ENCODE results near the gene KDM7A.

The KDM7A gene

GRCh38 chr7:140161047-140161446, 15.7 kb downstream of the KDM7A start:
- TF ChIP-seq SUZ12 (IDR thresholded peaks at IDR 0.05) = no peak
- TF ChIP-seq L3MBTL2 (conservative IDR thresholded peaks at IDR 0.05) = no peak
- TF ChIP-seq ARNT (IDR thresholded peaks at IDR 0.05) = no peak
- no peak for TF ChIP-seq ELF4 (IDR thresholded peaks at IDR 0.05)
- POLR2A ChIA-PET = no interaction called here
- CTCF ChIA-PET = interaction anchor here (0.7 kb wide), 1 partner anchor 791 kb away, joined by 4 read pairs; no protein-coding TSS in a partner anchor
- DNase-seq (ENCODE audit: extremely low spot score) = no peak

DNA sequence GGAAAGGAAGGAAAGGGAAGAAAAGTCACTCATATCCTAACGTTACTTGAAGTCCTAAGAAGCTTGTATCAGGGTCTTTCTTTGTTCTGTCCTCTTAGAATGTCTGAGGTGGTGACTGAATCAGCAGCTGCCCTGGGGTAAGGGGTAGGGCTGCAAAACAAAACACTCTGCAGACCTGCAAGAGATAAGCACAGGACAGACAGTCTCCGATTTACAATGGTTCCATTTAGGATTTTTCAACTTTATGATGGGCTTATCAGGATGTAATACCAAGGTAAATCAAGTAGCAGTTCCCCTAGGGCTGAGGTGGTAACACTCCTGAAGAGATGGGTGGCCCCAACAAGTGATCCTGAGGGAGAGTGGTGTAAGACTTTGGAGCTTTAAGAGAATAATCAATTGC, 16.5 kb downstream of the KDM7A start:
- POLR2A ChIA-PET = interaction anchor here (0.7 to 0.8 kb wide), 2 partner anchors 17 to 147 kb away, joined by 3 read pairs; partner anchors contain the start of gene KDM7A
- TF ChIP-seq FOXK2 (IDR thresholded peaks at IDR 0.05) (no peak), FOXA1 (IDR thresholded peaks at IDR 0.05) (no peak), ELF4 (IDR thresholded peaks at IDR 0.05) (no peak), FOXM1 (IDR thresholded peaks at IDR 0.05; ENCODE audit: borderline replicate concordance) (no peak), NFRKB (IDR thresholded peaks at IDR 0.05) (no peak), PKNOX1 (IDR thresholded peaks at IDR 0.05) (no peak), HDGF (IDR thresholded peaks at IDR 0.05; ENCODE audit: borderline replicate concordance) (no peak), TARDBP (IDR thresholded peaks at IDR 0.05) (no peak), SP1 (IDR thresholded peaks at IDR 0.05) (no peak), L3MBTL2 (conservative IDR thresholded peaks at IDR 0.05) (no peak), BHLHE40 (IDR thresholded peaks at IDR 0.05; ENCODE audit: borderline replicate concordance) (no peak), LEF1 (IDR thresholded peaks at IDR 0.05; ENCODE audit: borderline replicate concordance) (no peak)
- no peak for DNase-seq (ENCODE audit: extremely low spot score)
- CTCF ChIA-PET = no interaction called here

- ChIA-PET POLR2A (no interaction called here), CTCF (no interaction called here)
- DNase-seq (ENCODE audit: extremely low spot score) = no peak
- TF ChIP-seq TARDBP (IDR thresholded peaks at IDR 0.05) (no peak), BHLHE40 (IDR thresholded peaks at IDR 0.05; ENCODE audit: borderline replicate concordance) (no peak), ZNF384 (IDR thresholded peaks at IDR 0.05) (no peak), NFRKB (IDR thresholded peaks at IDR 0.05) (no peak), L3MBTL2 (conservative IDR thresholded peaks at IDR 0.05) (no peak), HDGF (IDR thresholded peaks at IDR 0.05; ENCODE audit: borderline replicate concordance) (no peak), PKNOX1 (IDR thresholded peaks at IDR 0.05) (no peak), ARNT (IDR thresholded peaks at IDR 0.05) (no peak), CTBP1 (IDR thresholded peaks at IDR 0.05; ENCODE audit: borderline replicate concordance) (no peak)
These were observed 17.3 kb downstream of the KDM7A start for GRCh38 chr7:140159497-140159896.

- DNase-seq (ENCODE audit: extremely low spot score) = no peak
- TF ChIP-seq ELF4 (IDR thresholded peaks at IDR 0.05) (no peak), FOXM1 (IDR thresholded peaks at IDR 0.05; ENCODE audit: borderline replicate concordance) (no peak), NFRKB (IDR thresholded peaks at IDR 0.05) (no peak), PKNOX1 (IDR thresholded peaks at IDR 0.05) (no peak), ARNT (IDR thresholded peaks at IDR 0.05) (no peak), FOXA1 (IDR thresholded peaks at IDR 0.05) (no peak), HDGF (IDR thresholded peaks at IDR 0.05; ENCODE audit: borderline replicate concordance) (no peak), BHLHE40 (IDR thresholded peaks at IDR 0.05; ENCODE audit: borderline replicate concordance) (no peak), FOXK2 (IDR thresholded peaks at IDR 0.05) (no peak), CTBP1 (IDR thresholded peaks at IDR 0.05; ENCODE audit: borderline replicate concordance) (no peak), L3MBTL2 (conservative IDR thresholded peaks at IDR 0.05) (no peak), SUZ12 (IDR thresholded peaks at IDR 0.05) (no peak)
- ChIA-PET POLR2A (interaction anchor here (0.9 kb wide), 1 partner anchor 21 kb away, joined by 5 read pairs; the partner anchor contains the start of gene KDM7A), CTCF (no interaction called here)
These were observed 20.2 kb downstream of the KDM7A start for GRCh38 chr7:140156460-140157080.

DNA sequence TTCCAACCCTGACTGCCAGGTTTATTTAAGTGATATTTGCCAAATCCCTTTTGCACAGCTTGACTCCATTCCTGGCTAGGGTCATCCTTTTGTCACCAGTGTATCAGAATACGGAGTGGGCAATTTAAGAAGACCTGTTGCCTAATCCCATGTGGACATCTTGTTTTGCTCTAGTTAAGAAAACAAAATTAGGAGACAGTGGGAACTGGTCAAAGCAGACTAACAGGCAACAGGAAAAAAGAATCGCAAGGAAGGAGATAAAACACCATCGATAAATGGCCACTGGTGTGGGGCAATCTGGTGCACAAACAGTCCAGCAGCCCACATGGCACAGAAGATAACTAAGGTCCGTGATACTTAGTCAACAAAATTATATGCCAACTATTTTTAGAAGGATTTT, 21.4 kb downstream of the KDM7A start:
- DNase-seq (ENCODE audit: extremely low spot score) = no peak
- POLR2A ChIA-PET = interaction anchor here (0.6 kb wide), 1 partner anchor 22 kb away, joined by 3 read pairs; no protein-coding TSS in a partner anchor
- TF ChIP-seq FOXA1 (IDR thresholded peaks at IDR 0.05) (no peak), TARDBP (IDR thresholded peaks at IDR 0.05) (no peak)
- CTCF ChIA-PET = no interaction called here

DNA sequence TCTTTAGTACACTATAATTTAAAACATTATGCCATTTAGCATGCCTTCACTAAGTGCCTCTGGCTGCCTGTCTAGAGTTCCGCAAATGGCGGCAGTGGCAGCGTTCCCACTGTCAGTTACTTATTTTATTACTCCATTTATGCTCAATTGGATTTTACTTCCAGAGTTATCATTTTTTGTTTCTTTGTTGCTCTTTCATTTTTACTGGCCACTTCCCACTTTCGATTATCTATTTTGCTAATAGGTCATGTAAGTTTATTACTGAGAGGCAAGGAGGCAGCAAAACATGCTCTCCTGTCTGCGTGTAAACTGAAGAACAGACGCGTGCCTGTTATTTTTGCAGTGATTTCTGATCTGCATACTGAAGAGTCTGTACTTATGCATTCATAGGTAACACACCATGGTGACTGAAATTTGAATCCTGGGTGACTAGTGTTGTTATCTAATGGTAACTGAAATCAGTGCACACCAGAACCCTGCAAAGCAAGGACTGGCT, 23.1 kb downstream of the KDM7A start:
- no peak for DNase-seq (ENCODE audit: extremely low spot score)
- TF ChIP-seq PKNOX1 (IDR thresholded peaks at IDR 0.05) (peak; percentile 82), ARNT (IDR thresholded peaks at IDR 0.05) (no peak), CTBP1 (IDR thresholded peaks at IDR 0.05; ENCODE audit: borderline replicate concordance) (peak; percentile 42; the same call in 1 of the 2 replicates)
- CTCF ChIA-PET = interaction anchor here (0.6 kb wide), 1 partner anchor 156 kb away, joined by 4 read pairs; no protein-coding TSS in a partner anchor
- POLR2A ChIA-PET = interaction anchor here (1.2 kb wide), 1 partner anchor 22 kb away, joined by 3 read pairs; no protein-coding TSS in a partner anchor
